IPS-15b (cell line): ENCODE data around the gene DBF4B.

Experiments used
- H3K27me3 ChIP-seq: one replicate; pipeline ENCODE4 v1.6.1; 2013; ENCODE audit warnings: low read length; ENCODE audit not compliant: control insufficient read depth, insufficient read depth
- H3K36me3 ChIP-seq: one replicate; pipeline ENCODE4 v1.6.1; 2013; ENCODE audit warnings: low read length; ENCODE audit not compliant: control insufficient read depth, insufficient read depth
- H3K4me1 ChIP-seq: one replicate; pipeline ENCODE4 v1.6.1; 2013; ENCODE audit warnings: mild to moderate bottlenecking, low read length; ENCODE audit not compliant: control insufficient read depth, insufficient read depth
- H3K4me3 ChIP-seq: one replicate; pipeline ENCODE4 v1.5.1; 2013; ENCODE audit warnings: low read depth, low read length
- H3K9ac ChIP-seq: one replicate; pipeline ENCODE4 v1.6.1; 2013; ENCODE audit warnings: low read depth, mild to moderate bottlenecking, low read length
- H3K9me3 ChIP-seq: one replicate; pipeline ENCODE4 v1.6.1; 2013; ENCODE audit warnings: mild to moderate bottlenecking, low read length; ENCODE audit not compliant: control insufficient read depth, insufficient read depth

Gene DBF4B

DNA sequence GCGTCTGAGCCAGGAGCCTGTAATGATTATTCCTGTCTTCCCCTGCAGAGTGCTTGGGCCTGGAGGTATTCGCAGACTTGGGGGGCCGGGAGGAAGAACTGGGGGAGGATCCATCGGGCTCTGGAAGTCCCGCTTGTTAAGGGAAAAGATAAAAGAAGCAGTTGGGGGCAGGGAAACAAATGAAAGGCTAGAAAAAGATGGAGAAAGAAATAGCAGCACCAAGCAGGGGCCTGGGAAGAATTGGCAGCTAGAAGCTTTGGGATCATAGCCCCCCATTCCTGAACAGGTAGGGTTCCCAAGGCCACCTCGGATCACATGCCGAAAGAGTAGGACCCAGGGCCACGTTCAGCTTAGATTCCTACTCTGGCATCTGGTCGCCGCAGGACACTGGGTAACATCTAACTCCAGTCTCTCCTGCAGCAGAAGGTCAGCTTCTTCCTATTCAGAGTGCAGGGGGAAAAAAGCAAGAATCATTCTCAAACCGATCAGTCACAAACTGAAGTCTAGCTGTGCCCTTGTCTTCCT, 73.9 kb downstream of the DBF4B start:
- H3K36me3 ChIP-seq: no peaks in the 10 kb centered on the region
- H3K27me3 ChIP-seq: no peaks in the 10 kb centered on the region
- H3K9me3 ChIP-seq: no peaks in the 10 kb centered on the region
- H3K4me1 ChIP-seq: peaks cover 6% of the 10 kb centered on the region
- no peak overlapping the region for H3K9ac ChIP-seq
- H3K4me3 ChIP-seq: no peak overlapping the region

GRCh38 chr17:44785921-44786320, 77.5 kb downstream of the DBF4B start:
- Histone ChIP-seq H3K27me3 (no peaks in the 10 kb centered on the region), H3K36me3 (no peaks in the 10 kb centered on the region), H3K4me3 (no peak overlapping the region), H3K9ac (no peak overlapping the region), H3K4me1 (peaks cover 2% of the 10 kb centered on the region), H3K9me3 (no peaks in the 10 kb centered on the region)

- peaks cover 2% of the 10 kb centered on the region for H3K4me1 ChIP-seq
- no peaks in the 10 kb centered on the region for H3K27me3 ChIP-seq
- no peaks in the 10 kb centered on the region for H3K9me3 ChIP-seq
- no peak overlapping the region for H3K9ac ChIP-seq
- no peaks in the 10 kb centered on the region for H3K36me3 ChIP-seq
- H3K4me3 ChIP-seq: no peak overlapping the region
Measured at GRCh38 chr17:44786551-44787081, 78.2 kb downstream of the DBF4B start.

- Histone ChIP-seq H3K9me3 (no peaks in the 10 kb centered on the region), H3K36me3 (no peaks in the 10 kb centered on the region), H3K9ac (no peak overlapping the region), H3K27me3 (no peaks in the 10 kb centered on the region), H3K4me1 (peaks cover under 1% of the 10 kb centered on the region), H3K4me3 (no peak overlapping the region)
Measured at GRCh38 chr17:44787271-44787940, 78.9 kb downstream of the DBF4B start.

- no peaks in the 10 kb centered on the region for H3K27me3 ChIP-seq
- H3K9me3 ChIP-seq: no peaks in the 10 kb centered on the region
- H3K4me3 ChIP-seq: no peak overlapping the region
- no peak overlapping the region for H3K9ac ChIP-seq
- H3K36me3 ChIP-seq: no peaks in the 10 kb centered on the region
- no peaks in the 10 kb centered on the region for H3K4me1 ChIP-seq
Measured at GRCh38 chr17:44788139-44788538, 79.7 kb downstream of the DBF4B start.

DNA sequence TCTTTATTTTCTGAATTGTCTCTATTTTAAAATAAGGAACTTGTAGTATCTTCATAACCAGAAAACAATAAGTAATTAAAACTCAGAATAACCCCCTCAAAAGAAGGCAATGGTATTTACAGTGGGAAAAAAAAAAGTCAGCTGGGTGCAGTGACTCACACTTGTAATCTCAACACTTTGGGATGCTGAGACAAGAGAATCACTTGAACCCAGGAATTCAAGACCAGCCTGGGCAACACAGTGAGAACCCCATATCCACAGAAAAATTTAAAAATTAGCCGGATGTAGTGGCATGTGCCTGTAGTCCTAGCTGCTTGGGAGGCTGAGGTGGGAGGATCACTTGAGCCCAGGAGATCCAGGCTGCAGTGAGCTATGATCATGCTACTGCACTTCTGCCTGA, 83.8 kb downstream of the DBF4B start:
- H3K9me3 ChIP-seq: no peaks in the 10 kb centered on the region
- no peak overlapping the region for H3K4me3 ChIP-seq
- no peak overlapping the region for H3K9ac ChIP-seq
- H3K36me3 ChIP-seq: no peaks in the 10 kb centered on the region
- H3K4me1 ChIP-seq: no peaks in the 10 kb centered on the region
- H3K27me3 ChIP-seq: no peaks in the 10 kb centered on the region

- Histone ChIP-seq H3K4me3 (no peak overlapping the region), H3K9ac (no peak overlapping the region), H3K9me3 (no peaks in the 10 kb centered on the region), H3K27me3 (no peaks in the 10 kb centered on the region), H3K4me1 (no peaks in the 10 kb centered on the region), H3K36me3 (no peaks in the 10 kb centered on the region)
Measured at GRCh38 chr17:44793885-44794842, 85.7 kb downstream of the DBF4B start.

GRCh38 chr17:44794851-44795413, 86.5 kb downstream of the DBF4B start:
- Histone ChIP-seq H3K36me3 (no peaks in the 10 kb centered on the region), H3K4me1 (no peaks in the 10 kb centered on the region), H3K9ac (no peak overlapping the region), H3K9me3 (no peaks in the 10 kb centered on the region), H3K4me3 (no peak overlapping the region), H3K27me3 (no peaks in the 10 kb centered on the region)

DNA sequence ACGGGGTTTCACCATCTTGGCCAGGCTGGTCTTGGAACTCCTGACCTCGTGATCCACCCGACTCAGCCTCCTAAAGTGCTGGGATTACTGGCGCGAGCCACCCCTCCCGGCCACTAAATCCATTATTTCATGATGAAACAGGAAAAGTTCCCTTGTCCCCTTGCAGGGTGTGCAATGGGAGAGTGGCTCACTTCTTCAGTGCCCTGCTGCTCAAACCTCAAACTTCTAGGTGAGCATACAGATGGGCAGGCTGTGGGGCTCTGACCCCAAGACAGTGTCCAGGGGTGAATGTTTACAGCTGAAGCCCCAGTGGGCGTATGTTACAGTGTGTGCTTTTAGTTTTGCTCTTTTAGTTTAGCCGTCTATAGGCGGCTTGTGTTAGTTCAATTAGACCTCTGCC, 87.0 kb downstream of the DBF4B start:
- no peak overlapping the region for H3K4me3 ChIP-seq
- no peaks in the 10 kb centered on the region for H3K4me1 ChIP-seq
- no peaks in the 10 kb centered on the region for H3K36me3 ChIP-seq
- no peak overlapping the region for H3K9ac ChIP-seq
- H3K27me3 ChIP-seq: no peaks in the 10 kb centered on the region
- no peaks in the 10 kb centered on the region for H3K9me3 ChIP-seq

DNA sequence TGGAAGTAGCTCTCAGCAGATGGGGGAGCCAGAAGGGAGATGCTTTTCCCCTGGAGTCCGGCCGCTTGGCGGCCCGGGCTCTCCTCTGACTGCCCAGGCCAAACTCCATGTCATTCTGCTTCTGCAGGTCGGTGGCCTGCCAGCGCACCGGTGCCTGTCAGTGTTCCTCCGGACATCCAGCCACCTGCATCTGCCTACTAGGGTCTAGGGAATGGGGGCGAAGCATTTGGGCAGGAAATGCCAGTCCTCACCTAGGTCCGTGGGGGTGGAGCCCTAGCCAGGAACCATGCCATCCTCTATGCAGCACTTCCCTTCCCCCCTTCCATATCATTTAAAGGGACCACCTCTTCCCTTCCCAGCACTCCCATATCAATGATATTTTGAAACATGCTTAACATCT, 87.5 kb downstream of the DBF4B start:
- Histone ChIP-seq H3K27me3 (no peaks in the 10 kb centered on the region), H3K4me3 (no peak overlapping the region), H3K36me3 (no peaks in the 10 kb centered on the region), H3K9me3 (no peaks in the 10 kb centered on the region), H3K4me1 (no peaks in the 10 kb centered on the region), H3K9ac (no peak overlapping the region)

DNA sequence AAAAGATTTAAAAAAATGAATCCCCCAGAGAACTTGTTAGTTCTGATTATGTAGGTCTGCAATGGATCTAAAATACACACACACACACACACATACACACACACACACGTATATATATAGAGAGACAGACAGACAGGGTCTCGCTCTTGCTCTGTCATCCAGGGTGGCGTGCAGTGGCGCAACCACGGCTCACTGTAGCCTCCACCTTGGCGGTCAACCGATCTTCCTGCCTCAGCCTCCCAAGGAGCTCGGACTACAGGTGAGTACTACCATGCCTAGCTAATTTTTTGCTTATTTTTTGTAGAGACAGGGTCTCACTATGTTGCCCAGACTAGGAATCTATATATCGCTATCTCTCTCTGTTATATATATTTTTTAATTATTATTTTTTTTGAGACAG, 88.3 kb downstream of the DBF4B start:
- Histone ChIP-seq H3K9ac (no peak overlapping the region), H3K9me3 (no peaks in the 10 kb centered on the region), H3K27me3 (no peaks in the 10 kb centered on the region), H3K4me3 (no peak overlapping the region), H3K4me1 (no peaks in the 10 kb centered on the region), H3K36me3 (peaks cover 4% of the 10 kb centered on the region)
